SKM-1 (cell line): ENCODE data around the gene DNAJB11.
"Not testable (repeated sequence)": the region's sequence is repeated elsewhere in the genome, so short reads cannot be mapped to it uniquely, and the experiment has no call there.

ENCODE experiments used
- DNase-seq: peaks from one replicate; lab custom pipeline; 2025; ENCODE audit not compliant: unreplicated experiment; lab: John Stamatoyannopoulos, UW

Gene DNAJB11

GRCh38 chr3:186617036-186617946 lies 46.8 kb downstream of the DNAJB11 start:
- peak; percentile 75 for DNase-seq

GRCh38 chr3:186618318-186618938 lies 47.9 kb downstream of the DNAJB11 start:
- DNase-seq: no peak

GRCh38 chr3:186619787-186620212 lies 49.3 kb downstream of the DNAJB11 start:
- no peak for DNase-seq

GRCh38 chr3:186620213-186621092 lies 49.9 kb downstream of the DNAJB11 start:
- DNase-seq: no peak

GRCh38 chr3:186621894-186622650 lies 51.6 kb downstream of the DNAJB11 start:
- DNase-seq: no peak

GRCh38 chr3:186622651-186623310 lies 52.3 kb downstream of the DNAJB11 start:
- no peak for DNase-seq

- no peak for DNase-seq
These were observed 54.1 kb downstream of the DNAJB11 start for GRCh38 chr3:186624598-186624997.

GRCh38 chr3:186625600-186626042 lies 55.1 kb downstream of the DNAJB11 start:
- DNase-seq: no peak

GRCh38 chr3:186626254-186626847 lies 55.8 kb downstream of the DNAJB11 start:
- DNase-seq: no peak

GRCh38 chr3:186627852-186628414 lies 57.4 kb downstream of the DNAJB11 start:
- DNase-seq: no peak

GRCh38 chr3:186628756-186629155 lies 58.2 kb downstream of the DNAJB11 start:
- DNase-seq: no peak

- no peak for DNase-seq
These were observed 60.6 kb downstream of the DNAJB11 start for GRCh38 chr3:186630950-186631641.

GRCh38 chr3:186633481-186633880 lies 63.0 kb downstream of the DNAJB11 start:
- no peak for DNase-seq

GRCh38 chr3:186634207-186634606 lies 63.7 kb downstream of the DNAJB11 start:
- DNase-seq: not testable (repeated sequence)
